ENCODE data around the gene C6orf141. TPM values are rescaled to one million over a fixed set of nuclear protein-coding genes. Genes with fewer than 3 reads are reported as not detected.

Gene C6orf141
- total and polyA plus RNA-seq, 2 experiments from 2014 or later = 5.2 to 6.4 TPM

- Mint-ChIP-seq H3K27me3 (ENCODE audit: insufficient read depth, low read depth, poor library complexity) (no peaks in the 10 kb centered on the region), H3K4me3 (no peak overlapping the region)
Observed at GRCh38 chr6:49509342-49509741, 41.1 kb upstream of the C6orf141 start.

More at GRCh38 chr6:49509342-49509741, 41.1 kb upstream of the C6orf141 start:
- Histone ChIP-seq H3K4me2 (no peak overlapping the region), H3K79me2 (replicated peaks; ENCODE audit: insufficient read depth) (no peaks in the 10 kb centered on the region), H3K9me2 (ENCODE audit: insufficient read depth) (no peaks in the 10 kb centered on the region), H4K20me1 (replicated peaks; ENCODE audit: insufficient read depth) (no peaks in the 10 kb centered on the region), H3K27me3 (ENCODE audit: insufficient read depth) (no peaks in the 10 kb centered on the region), H3K4me1 (ENCODE audit: insufficient read depth) (peaks cover 4% of the 10 kb centered on the region), H3K4me3 (no peak overlapping the region), H3K27ac (ENCODE audit: low read depth) (no peak overlapping the region), H3F3A (replicated peaks; ENCODE audit: low read depth) (no peaks in the 10 kb centered on the region), H2AFZ (no peak overlapping the region), H3K36me3 (ENCODE audit: insufficient read depth) (no peaks in the 10 kb centered on the region)
- ATAC-seq (no peak), DNase-seq (ENCODE audit: low spot score) (no peak)
- Mint-ChIP-seq H3K27ac (no peak overlapping the region), H3K4me1 (peaks cover 11% of the 10 kb centered on the region), H3K36me3 (ENCODE audit: low read depth) (peaks cover 2% of the 10 kb centered on the region; the same call in 1 of the 3 replicates), H3K9me3 (peaks cover 9% of the 10 kb centered on the region)
- TF ChIP-seq CREB1 (CRISPR knock-in tag; IDR thresholded peaks at IDR 0.05; ENCODE audit: low read depth) = no peak
- TF ChIP-seq REST (IDR thresholded peaks at IDR 0.05; ENCODE audit: unreplicated experiment) = no peak
- TF ChIP-seq JUNB (IDR thresholded peaks at IDR 0.05; ENCODE audit: unreplicated experiment) = no peak
- TF ChIP-seq STAT1 (IDR thresholded peaks at IDR 0.05; ENCODE audit: unreplicated experiment) = no peak
- TF ChIP-seq ZNF462 (CRISPR knock-in tag; IDR thresholded peaks at IDR 0.05) = no peak
- TF ChIP-seq ZNF331 (CRISPR knock-in tag; IDR thresholded peaks at IDR 0.05; ENCODE audit: low read depth) = no peak
- TF ChIP-seq ETS1 (IDR thresholded peaks at IDR 0.05) = no peak
- no peak for TF ChIP-seq POLR2AphosphoS5 (IDR thresholded peaks at IDR 0.05; ENCODE audit: low read depth)
- no peak for TF ChIP-seq NANOG (IDR thresholded peaks at IDR 0.05; ENCODE audit: borderline replicate concordance)

Data from GM23338 (cell line).